RKO (cell line): ENCODE results near the gene DPEP1.
"Not testable (repeated sequence)": the region's sequence is repeated elsewhere in the genome, so short reads cannot be mapped to it uniquely, and the experiment has no call there.

Experiments used
- DNase-seq: peaks from one replicate; pipeline ENCODE4 v3.0.0-alpha.2; 2016; ENCODE audit warnings: low spot score

The DPEP1 gene

DNA sequence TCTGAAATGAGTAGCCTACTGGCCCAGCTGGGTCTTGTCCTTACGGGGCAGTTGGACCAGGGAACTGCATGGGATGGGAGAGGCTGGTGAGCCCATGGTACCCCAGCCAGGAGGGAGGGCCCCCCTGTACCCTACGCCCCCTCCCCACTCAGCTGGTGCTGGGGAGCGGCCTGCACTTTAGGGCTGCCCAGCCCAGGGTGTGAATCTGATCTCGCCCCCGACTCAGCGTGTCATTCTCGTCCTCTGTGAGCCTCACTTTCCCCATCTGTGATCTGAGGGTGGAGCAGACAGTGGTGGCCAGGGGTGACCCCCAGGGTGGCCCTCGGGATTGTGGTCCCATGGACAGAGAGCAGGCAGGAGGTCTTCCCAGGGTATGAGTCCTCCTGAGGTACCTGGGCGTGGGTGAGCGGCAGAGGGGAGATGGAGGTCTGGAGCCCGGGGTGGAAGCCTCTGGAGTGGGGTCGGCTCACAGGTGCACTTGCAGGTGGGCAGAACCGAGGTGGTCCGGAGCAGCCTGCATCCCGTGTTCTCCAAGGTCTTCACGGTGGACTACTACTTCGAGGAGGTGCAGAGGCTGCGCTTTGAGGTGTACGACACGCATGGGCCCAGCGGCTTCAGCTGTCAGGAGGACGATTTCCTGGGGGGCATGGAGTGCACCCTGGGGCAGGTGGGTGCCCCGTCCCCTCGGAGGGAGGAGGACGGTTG is 36.2 kb upstream of the DPEP1 start:
- DNase-seq, result no peak

DNA sequence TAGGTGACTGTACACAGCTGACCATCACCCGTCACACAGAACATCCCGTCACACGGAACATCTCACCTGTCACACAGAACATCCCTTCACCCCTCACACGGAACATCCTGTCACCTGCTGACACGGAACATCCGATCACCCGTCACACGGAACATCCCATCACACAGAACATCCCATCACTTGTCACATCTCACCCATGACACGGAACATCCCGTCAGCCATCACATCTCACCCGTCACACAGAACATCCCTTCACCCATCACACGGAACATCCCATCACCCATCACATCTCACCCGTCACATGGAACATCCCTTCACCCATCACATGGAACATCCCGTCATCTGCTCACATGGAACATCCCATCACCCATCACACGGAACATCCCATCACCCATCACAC is 34.1 kb upstream of the DPEP1 start:
- DNase-seq, result no peak

DNA sequence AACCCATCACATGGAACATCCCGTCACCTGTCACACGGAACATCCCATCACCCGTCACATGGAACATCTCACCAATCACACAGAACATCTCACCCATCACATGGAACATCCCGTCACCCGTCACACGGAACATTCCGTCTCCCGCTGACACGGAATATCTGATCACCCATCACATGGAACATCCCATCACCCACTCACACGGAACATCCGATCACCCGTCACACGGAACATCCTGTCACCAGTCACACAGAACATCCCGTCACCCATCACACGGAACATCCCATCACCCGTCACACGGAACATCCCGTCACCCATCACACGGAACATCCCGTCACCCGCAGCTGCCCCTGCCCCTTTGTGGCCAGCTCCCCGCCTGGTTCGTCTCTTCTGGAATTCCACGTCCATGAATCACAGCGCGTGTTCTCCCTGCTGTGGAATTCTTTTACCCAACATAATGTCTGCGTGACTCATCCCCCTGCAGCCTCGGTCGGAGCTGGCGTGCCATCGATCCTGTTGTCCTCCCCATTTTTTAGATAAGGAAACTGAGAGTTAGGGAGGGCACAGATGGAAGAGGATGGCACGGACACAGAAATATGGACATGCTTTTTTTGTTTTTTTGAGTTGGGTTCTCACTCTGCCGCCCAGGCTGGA is 32.3 kb upstream of the DPEP1 start:
- peak; percentile 95 for DNase-seq

GRCh38 chr16:89581861-89582563 is 31.4 kb upstream of the DPEP1 start:
- no peak for DNase-seq

DNA sequence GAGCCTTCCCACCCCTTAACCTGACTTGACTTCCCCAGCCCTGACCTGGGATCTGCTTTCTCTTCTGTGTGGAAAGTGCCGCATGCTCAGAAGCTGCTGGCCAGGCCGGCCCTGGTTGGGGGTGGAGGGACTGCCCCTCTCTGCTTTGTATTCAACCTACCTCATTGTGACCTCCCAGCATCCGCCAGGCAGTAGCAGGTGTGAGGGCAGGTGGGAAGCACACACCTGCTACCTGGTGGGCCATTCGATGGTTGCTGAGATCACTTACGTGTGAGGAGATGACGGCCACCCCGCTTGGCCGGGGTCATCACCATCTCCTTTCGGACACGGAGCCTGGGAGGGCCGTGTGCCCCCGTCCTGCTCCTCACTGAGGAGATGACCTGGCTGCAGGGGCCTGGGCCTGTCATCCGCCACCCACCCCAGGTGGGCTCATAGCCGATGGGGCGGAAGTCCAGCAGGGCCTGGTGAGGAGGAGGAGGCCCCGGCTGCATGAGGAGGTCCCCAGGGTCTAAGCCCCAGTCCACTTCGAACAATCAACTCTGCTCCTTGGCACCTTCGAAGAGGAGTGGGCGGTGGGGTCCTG is 30.7 kb upstream of the DPEP1 start:
- DNase-seq, result no peak

DNA sequence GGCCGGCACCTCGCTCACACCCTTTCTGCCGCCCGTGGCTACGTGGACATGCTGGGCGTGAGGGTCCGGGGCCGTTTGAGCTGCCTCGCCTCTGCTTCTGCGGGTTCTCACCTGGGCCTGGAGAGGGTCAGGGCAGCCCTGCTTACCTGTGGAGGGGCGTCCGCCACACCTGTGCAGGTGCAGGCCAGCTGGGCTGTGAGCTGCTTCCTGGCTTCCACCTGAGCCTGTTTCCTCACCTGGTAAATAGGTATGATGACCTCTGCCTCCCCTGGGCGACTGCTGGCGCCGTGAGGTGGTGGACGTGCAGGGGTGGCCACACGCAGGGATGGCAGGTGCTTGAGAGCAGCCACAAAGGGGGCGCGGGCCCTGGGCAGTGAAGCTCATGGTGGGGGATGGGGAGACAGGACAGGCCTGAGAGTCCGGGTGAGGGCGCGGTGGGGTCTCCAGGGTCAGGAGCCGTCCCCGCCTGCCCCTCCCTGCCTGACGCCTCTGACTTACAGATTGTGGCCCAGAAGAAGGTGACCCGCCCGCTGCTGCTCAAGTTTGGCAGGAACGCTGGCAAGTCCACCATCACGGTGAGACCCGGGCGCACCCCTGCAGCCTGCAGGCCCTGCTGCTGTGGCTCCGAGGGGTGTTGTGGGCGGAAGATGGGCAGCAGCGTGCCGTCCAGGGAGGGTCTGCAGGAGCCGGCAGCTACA is 30.1 kb upstream of the DPEP1 start:
- DNase-seq, result no peak

- no peak for DNase-seq
These were observed 29.4 kb upstream of the DPEP1 start for GRCh38 chr16:89583895-89584644.

- no peak for DNase-seq
These were observed 28.5 kb upstream of the DPEP1 start for GRCh38 chr16:89584768-89585549.

DNA sequence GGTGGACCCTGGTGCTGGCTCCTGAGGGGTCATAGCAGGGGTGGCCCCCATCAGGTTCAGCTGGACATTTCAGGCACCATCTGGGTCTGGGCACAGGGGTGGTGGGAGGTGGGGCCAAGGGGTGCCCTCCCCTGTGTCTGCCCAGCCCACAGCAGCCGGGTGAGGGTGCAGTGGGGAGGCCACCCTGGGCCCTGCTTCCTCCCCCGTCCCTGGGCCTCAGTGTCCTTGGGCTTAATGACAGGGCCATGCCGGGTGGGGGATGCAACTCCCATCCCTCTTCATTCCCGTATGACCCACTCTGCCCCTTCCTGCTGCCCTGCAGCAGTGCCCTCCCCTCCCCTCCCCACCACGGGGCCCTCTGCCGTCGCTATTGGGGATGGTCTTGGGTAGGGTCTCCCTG is 27.2 kb upstream of the DPEP1 start:
- no peak for DNase-seq

- peak; percentile 95 for DNase-seq
These were observed 26.6 kb upstream of the DPEP1 start for GRCh38 chr16:89586853-89587252.

DNA sequence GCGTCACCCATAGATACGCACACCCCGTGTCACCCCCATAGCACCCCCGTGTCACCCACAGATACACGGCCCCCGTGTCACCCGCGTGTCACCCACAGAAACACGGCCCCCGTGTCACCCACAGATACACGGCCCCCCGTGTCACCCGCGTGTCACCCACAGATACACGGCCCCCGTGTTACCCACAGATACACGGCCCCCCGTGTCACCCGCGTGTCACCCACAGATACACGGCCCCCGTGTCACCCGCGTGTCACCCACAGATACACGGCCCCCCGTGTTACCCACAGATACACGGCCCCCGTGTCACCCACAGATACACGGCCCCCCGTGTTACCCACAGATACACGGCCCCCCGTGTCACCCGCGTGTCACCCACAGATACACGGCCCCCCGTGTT is 25.8 kb upstream of the DPEP1 start:
- DNase-seq, result not testable (repeated sequence)

- no peak for DNase-seq
These were observed 24.9 kb upstream of the DPEP1 start for GRCh38 chr16:89588413-89589109.

- no peak for DNase-seq
These were observed 24.1 kb upstream of the DPEP1 start for GRCh38 chr16:89589241-89589926.

DNA sequence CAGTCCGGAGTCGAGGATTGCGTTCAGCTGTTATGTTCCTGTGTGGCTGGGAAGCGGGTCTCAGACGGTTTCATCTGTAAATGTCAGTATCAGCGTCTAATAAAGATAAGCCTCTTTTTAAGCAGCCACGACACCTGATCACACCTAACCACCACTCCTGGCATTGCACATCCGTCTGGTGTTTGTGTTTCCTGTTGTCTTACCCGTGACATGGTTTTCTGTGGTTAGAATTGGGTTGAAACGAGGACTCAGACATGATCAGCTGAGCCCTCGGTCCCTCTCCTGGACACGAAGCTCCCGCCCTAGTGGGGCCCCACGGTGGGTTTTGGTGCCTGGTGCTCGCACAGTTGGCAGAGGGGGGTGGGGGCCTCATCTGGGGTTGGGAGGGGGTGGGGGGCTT is 19.6 kb upstream of the DPEP1 start:
- DNase-seq, result no peak

DNA sequence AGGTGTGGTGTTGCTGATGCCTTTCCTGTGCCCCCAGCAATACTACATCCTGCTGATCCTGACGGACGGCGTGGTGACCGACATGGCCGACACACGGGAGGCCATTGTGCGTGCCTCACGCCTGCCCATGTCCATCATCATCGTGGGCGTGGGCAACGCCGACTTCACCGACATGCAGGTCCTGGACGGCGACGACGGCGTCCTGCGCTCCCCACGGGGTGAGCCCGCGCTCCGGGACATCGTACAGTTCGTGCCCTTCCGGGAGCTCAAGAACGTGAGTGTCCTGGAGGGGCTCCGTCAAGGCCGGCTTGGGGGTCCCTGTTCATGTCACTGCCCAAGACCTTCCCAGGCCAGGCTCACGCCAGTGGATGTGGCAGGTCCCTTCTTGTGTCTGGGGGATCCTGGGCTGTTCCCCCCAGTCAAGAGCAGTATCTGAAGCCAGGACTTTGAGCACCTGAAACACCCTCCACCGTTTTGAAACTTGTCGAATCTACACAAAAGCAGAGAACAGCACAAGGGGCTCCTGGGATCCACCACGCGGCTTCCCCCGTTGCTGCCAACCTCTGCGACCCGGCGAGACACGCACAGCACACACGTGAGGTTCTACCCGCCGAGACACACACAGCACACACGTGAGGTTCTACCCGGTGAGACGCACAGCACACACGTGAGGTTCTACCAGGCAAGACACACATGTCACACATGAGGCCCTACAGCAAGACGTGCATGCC is 17.9 kb upstream of the DPEP1 start:
- no peak for DNase-seq

- no peak for DNase-seq
These were observed 17.3 kb upstream of the DPEP1 start for GRCh38 chr16:89596061-89596689.

- DNase-seq, result no peak
These were observed 16.3 kb upstream of the DPEP1 start for GRCh38 chr16:89596957-89597649.

GRCh38 chr16:89598199-89598598 is 15.2 kb upstream of the DPEP1 start:
- DNase-seq, result peak; percentile 43
